ENCODE measurements around the gene JAK2. TPM values are rescaled to one million over a fixed set of nuclear protein-coding genes. Genes with fewer than 3 reads are reported as not detected.

JAK2 gene
- total and polyA plus RNA-seq, 2 of the 4 experiments (the other 2 are of a cell fraction) = 2.3 to 6.1 TPM

- ChIA-PET POLR2A (ENCODE audit: unreplicated experiment) (interaction anchor here (0.6 kb wide), 1 partner anchor 49 kb away, joined by 13 read pairs; no protein-coding TSS in a partner anchor), CTCF (no interaction called here)
- Histone ChIP-seq H3K9me1 (ENCODE audit: insufficient read depth, low read length) (no peaks in the 10 kb centered on the region), H3K36me3 (ENCODE audit: control insufficient read depth, insufficient read depth, low read length) (peaks cover 24% of the 10 kb centered on the region), H2BK5ac (ENCODE audit: low read depth, low read length, poor library complexity, severe bottlenecking) (no peak overlapping the region), H3K9ac (ENCODE audit: low read depth, low read length) (no peak overlapping the region), H4K8ac (ENCODE audit: low read depth in 2 of 2, low read length in 2 of 2) (no peak overlapping the region), H2AFZ (replicated peaks; ENCODE audit: low read length, poor library complexity) (no peak overlapping the region), H3K4me1 (ENCODE audit: control insufficient read depth, insufficient read depth, low read length) (no peaks in the 10 kb centered on the region), H4K20me1 (ENCODE audit: insufficient read depth, low read length) (no peaks in the 10 kb centered on the region), H2BK20ac (ENCODE audit: low read depth, low read length) (no peak overlapping the region), H3K23ac (ENCODE audit: low read depth, low read length) (no peak overlapping the region), H3K18ac (ENCODE audit: low read depth, low read length) (no peak overlapping the region), H3K4ac (ENCODE audit: low read depth, low read length) (no peak overlapping the region), H3K27ac (ENCODE audit: insufficient read depth, low read length) (no peak overlapping the region), H3K4me3 (ENCODE audit: insufficient read depth, low read depth, low read length) (no peak overlapping the region), H3K4me2 (ENCODE audit: low read depth, low read length) (no peak overlapping the region), H3K9me3 (ENCODE audit: control insufficient read depth, insufficient read depth, low read length) (peaks cover 3% of the 10 kb centered on the region; the same call in 1 of the 2 replicates), H2AK5ac (ENCODE audit: low read depth, low read length) (no peak overlapping the region), H2BK120ac (ENCODE audit: low read depth, low read length) (no peak overlapping the region), H3K27me3 (ENCODE audit: control insufficient read depth, insufficient read depth, low read length) (no peaks in the 10 kb centered on the region), H3K14ac (replicated peaks; ENCODE audit: low read depth, low read length) (no peak overlapping the region), H2AK9ac (replicated peaks; ENCODE audit: low read depth, low read length, poor library complexity) (no peak overlapping the region), H3K56ac (ENCODE audit: extremely low read depth, insufficient read depth, low read length) (no peak overlapping the region), H4K5ac (ENCODE audit: low read depth, low read length) (no peak overlapping the region), H4K91ac (ENCODE audit: insufficient read depth, low read depth, low read length) (no peak overlapping the region), H2BK15ac (ENCODE audit: low read depth, low read length) (no peak overlapping the region), H3K79me1 (ENCODE audit: low read depth in 1 of 2, low read length in 2 of 2) (no peaks in the 10 kb centered on the region)
- no TSS peak for BruUV-seq (replicated peaks)
- intact Hi-C loops (cut with micrococcal nuclease) (no loop called here), in situ Hi-C loops (cut with MboI; ENCODE audit: low sequenced_read_pairs) (no loop called here), dilution Hi-C loops (cut with HindIII; ENCODE audit: low sequenced_read_pairs, unreplicated experiment) (no loop called here)
- 100% methylated on average over 2 of the region's 20 CpGs; no CpG with 5 or more reads in 1 of the 2 experiments for WGBS, 2 experiments (ENCODE audit: extremely low coverage in 2 of 2, insufficient read length in 1 of 2)
- TF ChIP-seq BHLHE40 (IDR thresholded peaks at IDR 0.05; ENCODE audit: low read depth, low read length) (no peak), RAD21 (IDR thresholded peaks at IDR 0.05; ENCODE audit: low read length) (no peak), USF2 (IDR thresholded peaks at IDR 0.05; ENCODE audit: low read depth, low read length) (no peak), MXI1 (IDR thresholded peaks at IDR 0.05; ENCODE audit: borderline replicate concordance, low read depth, low read length) (no peak), RCOR1 (IDR thresholded peaks at IDR 0.05; ENCODE audit: insufficient replicate concordance, low read length) (no peak), NFE2L2 (IDR thresholded peaks at IDR 0.05; ENCODE audit: low read depth, low read length) (no peak), POLR2A (IDR thresholded peaks at IDR 0.05; ENCODE audit: low read depth, low read length) (no peak), CEBPB (IDR thresholded peaks at IDR 0.05; ENCODE audit: low read depth, low read length) (no peak), RFX5 (IDR thresholded peaks at IDR 0.05; ENCODE audit: low read depth, low read length) (no peak)
- DNase-seq (no peak), ATAC-seq (ENCODE audit: low read depth) (no peak)
Observed at GRCh38 chr9:5112646-5113045, 127.6 kb downstream of the JAK2 start.
